GM23248 (cell line): ENCODE results near the gene CAMTA1. TPM values are rescaled to one million over a fixed set of nuclear protein-coding genes. Genes with fewer than 3 reads are reported as not detected.

Experiments used
- DNase-seq: peaks from one replicate; pipeline ENCODE4 v3.0.0-alpha.2; 2015
- H2AFZ ChIP-seq: fragments of 200-600 bp; sonication (generic); 2 replicates; pipeline ENCODE4 v1.6.1; 2016; ENCODE audit warnings: antibody characterized with exemption
- H3F3A ChIP-seq: fragments of 200-600 bp; sonication (generic); 2 replicates; pipeline ENCODE4 v1.6.1; 2016; ENCODE audit warnings: mild to moderate bottlenecking, antibody characterized with exemption, mixed run types; ENCODE audit not compliant: insufficient read depth
- H3K27ac ChIP-seq: fragments of 200-600 bp; sonication (generic); 2 replicates; pipeline ENCODE4 v1.5.1; 2016; ENCODE audit warnings: mild to moderate bottlenecking
- H3K27me3 ChIP-seq: fragments of 200-600 bp; sonication (generic); replicated peaks from 2 replicates; pipeline ENCODE4 v1.6.1; 2016; ENCODE audit warnings: mild to moderate bottlenecking; ENCODE audit not compliant: insufficient read depth
- H3K36me3 ChIP-seq: fragments of 200-600 bp; sonication (generic); 2 replicates; pipeline ENCODE4 v1.6.1; 2016; ENCODE audit warnings: low read depth, mild to moderate bottlenecking
- H3K4me1 ChIP-seq: fragments of 200-600 bp; sonication (generic); 2 replicates; pipeline ENCODE4 v1.6.1; 2016; ENCODE audit warnings: mild to moderate bottlenecking; ENCODE audit not compliant: insufficient read depth
- H3K4me2 ChIP-seq: fragments of 200-600 bp; sonication (generic); one replicate; pipeline ENCODE4 v1.6.1; 2016; ENCODE audit warnings: mild to moderate bottlenecking; ENCODE audit not compliant: unreplicated experiment
- H3K4me3 ChIP-seq: fragments of 200-600 bp; sonication (generic); 2 replicates; pipeline ENCODE4 v1.5.1; 2016; ENCODE audit warnings: mild to moderate bottlenecking
- H3K79me2 ChIP-seq: fragments of 200-600 bp; sonication (generic); 2 replicates; pipeline ENCODE4 v1.6.1; 2016; ENCODE audit warnings: mild to moderate bottlenecking; ENCODE audit not compliant: insufficient read depth
- H3K9ac ChIP-seq: fragments of 200-600 bp; sonication (generic); 2 replicates; pipeline ENCODE4 v1.6.1; 2016; ENCODE audit warnings: mild to moderate bottlenecking
- H3K9me2 ChIP-seq: fragments of 200-600 bp; sonication (generic); 2 replicates; pipeline ENCODE4 v1.6.1; 2016; ENCODE audit warnings: mixed run types, mild to moderate bottlenecking, moderate library complexity; ENCODE audit not compliant: insufficient read depth
- H3K9me3 ChIP-seq: fragments of 200-600 bp; sonication (generic); one replicate; pipeline ENCODE4 v1.6.1; 2017; ENCODE audit warnings: low read depth
- H4K20me1 ChIP-seq: fragments of 200-600 bp; sonication (generic); 2 replicates; pipeline ENCODE4 v1.6.0; 2016; ENCODE audit not compliant: insufficient read depth
- EZH2 ChIP-seq: fragments of 200-600 bp; sonication (generic); IDR thresholded peaks from 2 replicates; pipeline ENCODE4 v1.6.1; 2018; ENCODE audit warnings: antibody characterized with exemption, mild to moderate bottlenecking; ENCODE audit not compliant: insufficient read depth, poor library complexity, severe bottlenecking
- EZH2phosphoT487 ChIP-seq: fragments of 200-600 bp; sonication (generic); IDR thresholded peaks from 2 replicates; pipeline ENCODE4 v1.6.1; 2018; ENCODE audit warnings: antibody characterized with exemption, moderate library complexity, mild to moderate bottlenecking, low read depth; ENCODE audit not compliant: insufficient read depth
- WGBS, 2 experiments: methylation state at CpG; one replicate each; pipeline ENCODE4 v1.1.6; 2015 to 2017; ENCODE audit warnings: low lambda C conversion rate in 2 of 2, low coverage in 1 of 2; ENCODE audit errors: missing lambda C conversion rate in 2 of 2; 5-methylcytosine and 5-hydroxymethylcytosine counted together
- in situ Hi-C: fragments of 300-500 bp; cut with MboI; formaldehyde crosslinking; loops from 2 replicates; pipeline ENCODE4 v1.15.0; 2020
- polyA plus RNA-seq: library from polyadenylated mRNA; unstranded; fragments of >200 nt; fragmentation: Nextera tagmentation; extraction: Ambion mirVana; gene quantifications from 2 replicates; pipeline ENCODE4 v1.2.1, GENCODE V29; 2016
- total RNA-seq: library from RNA; depleted of rRNA; stranded (reverse); fragments of >200 nt; shearing (Covaris generic); gene quantifications from 2 replicates; pipeline ENCODE4 v1.2.3, GENCODE V29; 2014

Gene CAMTA1
- total and polyA plus RNA-seq, 2 experiments from 2014 or later = 50.1 to 165 TPM

DNA sequence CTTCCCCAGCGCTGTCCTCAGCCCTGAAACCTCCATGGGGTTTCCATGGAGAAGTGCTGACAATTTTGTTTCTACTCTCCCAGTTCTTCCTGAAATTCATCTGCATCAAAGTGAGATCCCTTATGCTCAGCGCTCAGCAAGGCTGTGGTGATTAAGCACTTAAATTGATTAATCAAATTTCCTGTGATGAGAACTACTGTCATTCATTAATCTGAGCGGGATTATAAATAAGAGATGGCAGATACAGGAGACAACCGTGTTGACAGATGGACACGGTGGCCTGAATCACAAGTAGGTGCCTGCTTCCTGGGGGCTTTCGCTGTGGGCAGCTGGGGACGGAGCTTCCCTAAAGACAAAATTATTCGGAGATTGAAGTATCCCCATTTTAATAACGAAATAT is 656.8 kb downstream of the CAMTA1 start:
- Histone ChIP-seq H3K79me2 (no peaks in the 10 kb centered on the region), H2AFZ (no peak overlapping the region), H3K27me3 (no peaks in the 10 kb centered on the region), H3K9ac (no peak overlapping the region), H3K9me3 (no peaks in the 10 kb centered on the region), H3K36me3 (no peaks in the 10 kb centered on the region), H3K4me1 (no peaks in the 10 kb centered on the region), H3K4me2 (no peak overlapping the region), H4K20me1 (no peaks in the 10 kb centered on the region), H3F3A (no peaks in the 10 kb centered on the region), H3K27ac (no peak overlapping the region), H3K4me3 (no peak overlapping the region), H3K9me2 (no peaks in the 10 kb centered on the region)
- no peak for DNase-seq
- 80 to 82% methylated on average over 9 of the region's 9 CpGs for WGBS, 2 experiments
- in situ Hi-C loops = no loop called here
- TF ChIP-seq EZH2 = no peak
- TF ChIP-seq EZH2phosphoT487 = no peak

DNA sequence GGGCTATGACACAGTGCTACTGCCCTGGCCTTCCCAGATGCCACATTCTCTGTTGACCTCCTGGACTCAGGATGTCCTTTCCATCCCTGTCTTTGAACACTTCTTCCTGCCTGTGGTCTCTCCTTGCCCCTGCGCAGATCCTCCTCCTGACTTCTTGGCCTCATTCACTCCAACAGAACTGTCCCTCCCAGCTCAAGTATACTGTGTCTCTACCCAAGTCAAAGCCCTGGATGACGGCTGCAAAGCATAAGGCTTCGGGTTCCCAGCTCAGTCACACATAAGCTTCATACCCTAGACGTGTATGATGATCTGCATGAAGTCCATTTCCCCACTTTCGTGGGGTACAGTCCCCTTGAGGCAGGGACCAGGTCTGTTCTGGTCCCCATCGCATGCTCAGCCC is 657.7 kb downstream of the CAMTA1 start:
- 87 to 88% methylated on average over 6 of the region's 6 CpGs for WGBS, 2 experiments
- no peaks in the 10 kb centered on the region for H3K79me2 ChIP-seq
- in situ Hi-C loops = no loop called here

DNA sequence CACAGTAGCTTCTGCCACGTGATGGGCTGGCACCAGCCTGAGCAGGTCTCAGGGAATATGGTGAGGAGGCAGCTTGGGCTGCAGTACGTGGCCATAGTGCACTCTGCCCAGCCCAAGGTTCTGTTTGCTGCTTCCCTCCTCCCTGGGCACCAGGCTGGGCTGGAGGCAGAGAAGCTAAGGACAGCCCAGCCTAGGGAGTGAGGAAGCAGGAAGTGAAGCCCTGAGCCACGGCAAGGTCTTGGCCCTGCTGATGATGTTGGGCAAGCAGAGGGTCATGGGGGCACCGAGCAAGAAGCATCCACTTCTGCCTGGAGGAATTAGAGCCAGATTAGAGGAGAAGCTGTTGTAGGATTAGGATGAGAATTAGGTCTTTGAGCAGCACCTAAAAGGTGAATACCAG is 659.1 kb downstream of the CAMTA1 start:
- no peak overlapping the region for H3K27ac ChIP-seq
- no peaks in the 10 kb centered on the region for H3K9me3 ChIP-seq
- H3K36me3 ChIP-seq = no peaks in the 10 kb centered on the region
- no peaks in the 10 kb centered on the region for H3K27me3 ChIP-seq
- no peaks in the 10 kb centered on the region for H3F3A ChIP-seq
- no peaks in the 10 kb centered on the region for H3K9me2 ChIP-seq
- TF ChIP-seq EZH2phosphoT487 = no peak
- TF ChIP-seq EZH2 = no peak
- H3K4me1 ChIP-seq = no peaks in the 10 kb centered on the region
- no peak overlapping the region for H2AFZ ChIP-seq
- in situ Hi-C loops = no loop called here
- no peaks in the 10 kb centered on the region for H3K79me2 ChIP-seq
- no peaks in the 10 kb centered on the region for H4K20me1 ChIP-seq
- no peak overlapping the region for H3K4me3 ChIP-seq
- no peak overlapping the region for H3K9ac ChIP-seq
- WGBS, 2 experiments = 40 to 46% methylated on average over 4 of the region's 4 CpGs
- DNase-seq = no peak
- H3K4me2 ChIP-seq = no peak overlapping the region

More for the DNA sequence above, 657.7 kb downstream of the CAMTA1 start:
- H2AFZ ChIP-seq = no peak overlapping the region
- H3K4me2 ChIP-seq = no peak overlapping the region
- no peaks in the 10 kb centered on the region for H3K9me2 ChIP-seq
- no peak overlapping the region for H3K9ac ChIP-seq
- no peaks in the 10 kb centered on the region for H3F3A ChIP-seq
- TF ChIP-seq EZH2 (no peak), EZH2phosphoT487 (no peak)
- H3K27ac ChIP-seq = no peak overlapping the region
- H3K4me3 ChIP-seq = no peak overlapping the region
- no peaks in the 10 kb centered on the region for H3K36me3 ChIP-seq
- H3K9me3 ChIP-seq = no peaks in the 10 kb centered on the region
- no peaks in the 10 kb centered on the region for H3K27me3 ChIP-seq
- no peak for DNase-seq
- no peaks in the 10 kb centered on the region for H3K4me1 ChIP-seq
- H4K20me1 ChIP-seq = no peaks in the 10 kb centered on the region

DNA sequence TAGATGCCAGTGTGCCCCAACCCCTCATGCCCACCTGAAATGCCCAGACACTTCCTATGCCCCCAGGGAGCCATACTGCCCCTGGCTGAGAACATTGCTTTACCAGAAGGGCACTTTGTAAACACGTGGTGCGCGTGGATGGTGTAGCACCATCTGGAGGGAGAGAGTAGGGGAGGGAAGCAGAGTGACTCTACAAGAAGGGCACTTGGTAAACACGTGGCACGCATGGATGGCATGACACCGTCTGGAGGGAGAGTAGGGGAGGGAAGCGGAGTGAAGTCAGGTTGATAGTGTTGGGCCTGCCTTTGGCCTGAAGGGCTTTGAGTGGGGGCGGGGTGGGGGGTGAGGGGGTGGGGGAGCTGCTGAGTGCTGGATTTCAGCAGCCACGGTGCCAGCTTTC is 661.8 kb downstream of the CAMTA1 start:
- TF ChIP-seq EZH2 = no peak
- no peak for TF ChIP-seq EZH2phosphoT487
- Histone ChIP-seq H3K4me2 (no peak overlapping the region), H3K4me1 (no peaks in the 10 kb centered on the region), H3F3A (no peaks in the 10 kb centered on the region), H2AFZ (no peak overlapping the region), H3K4me3 (no peak overlapping the region), H3K36me3 (no peaks in the 10 kb centered on the region), H3K9me3 (no peaks in the 10 kb centered on the region), H3K27me3 (no peaks in the 10 kb centered on the region), H3K79me2 (no peaks in the 10 kb centered on the region), H3K9me2 (no peaks in the 10 kb centered on the region), H4K20me1 (no peaks in the 10 kb centered on the region), H3K27ac (no peak overlapping the region), H3K9ac (no peak overlapping the region)
- no peak for DNase-seq
- WGBS, 2 experiments = 82 to 90% methylated on average over 7 to 9 of the region's 9 CpGs
- in situ Hi-C loops = no loop called here

DNA sequence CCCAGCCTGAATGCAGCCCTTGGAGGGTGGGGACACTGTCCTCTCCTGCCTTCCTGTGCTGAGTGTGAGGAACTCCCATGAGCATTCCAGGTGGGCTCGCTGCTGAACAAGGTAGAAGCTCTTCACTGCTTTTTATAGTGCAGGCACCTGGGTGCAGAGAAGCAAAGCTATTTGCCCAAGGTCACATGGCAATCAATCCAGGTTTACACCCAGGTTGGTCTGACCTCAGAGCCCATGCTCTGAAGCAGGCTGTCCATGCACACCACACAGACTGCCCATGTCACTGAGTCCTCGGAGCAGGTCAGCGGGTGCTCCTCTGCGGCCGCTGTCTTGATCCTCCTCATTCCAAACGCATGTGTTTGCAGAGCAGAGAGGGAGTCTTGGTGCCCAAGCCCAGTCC is 662.5 kb downstream of the CAMTA1 start:
- no peaks in the 10 kb centered on the region for H4K20me1 ChIP-seq
- H3F3A ChIP-seq = no peaks in the 10 kb centered on the region
- H3K79me2 ChIP-seq = no peaks in the 10 kb centered on the region
- no peaks in the 10 kb centered on the region for H3K9me2 ChIP-seq
- no peak overlapping the region for H3K9ac ChIP-seq
- no peak overlapping the region for H2AFZ ChIP-seq
- H3K4me1 ChIP-seq = no peaks in the 10 kb centered on the region
- no peak for TF ChIP-seq EZH2
- H3K27ac ChIP-seq = no peak overlapping the region
- H3K4me3 ChIP-seq = no peak overlapping the region
- H3K4me2 ChIP-seq = no peak overlapping the region
- 89% methylated on average over 6 of the region's 6 CpGs for WGBS, 2 experiments
- in situ Hi-C loops = no loop called here
- no peaks in the 10 kb centered on the region for H3K9me3 ChIP-seq
- no peaks in the 10 kb centered on the region for H3K36me3 ChIP-seq
- H3K27me3 ChIP-seq = no peaks in the 10 kb centered on the region
- no peak for DNase-seq
